Subcutaneous adipose tissue (tissue), 4 donors: Measurements from ENCODE around the gene PTDSS2. TPM values are rescaled to one million over a fixed set of nuclear protein-coding genes. Genes with fewer than 3 reads are reported as not detected.

Experiments
- CTCF ChIP-seq: fragments of 450-650 bp; IDR thresholded peaks from one replicate; pipeline ENCODE4 v1.5.1; 2016; ENCODE audit warnings: low read depth, mild to moderate bottlenecking, control low read depth, antibody characterized with exemption, moderate library complexity
- total RNA-seq, 4 donors: library from RNA; depleted of rRNA; stranded (reverse); fragments of >200 nt; gene quantifications; one replicate each; pipeline ENCODE4 v1.1.0, GENCODE V29; 2016

The PTDSS2 gene
- total RNA-seq, 4 donors from 2014 or later = 19.1 to 77.6 (median 26.2) TPM

DNA sequence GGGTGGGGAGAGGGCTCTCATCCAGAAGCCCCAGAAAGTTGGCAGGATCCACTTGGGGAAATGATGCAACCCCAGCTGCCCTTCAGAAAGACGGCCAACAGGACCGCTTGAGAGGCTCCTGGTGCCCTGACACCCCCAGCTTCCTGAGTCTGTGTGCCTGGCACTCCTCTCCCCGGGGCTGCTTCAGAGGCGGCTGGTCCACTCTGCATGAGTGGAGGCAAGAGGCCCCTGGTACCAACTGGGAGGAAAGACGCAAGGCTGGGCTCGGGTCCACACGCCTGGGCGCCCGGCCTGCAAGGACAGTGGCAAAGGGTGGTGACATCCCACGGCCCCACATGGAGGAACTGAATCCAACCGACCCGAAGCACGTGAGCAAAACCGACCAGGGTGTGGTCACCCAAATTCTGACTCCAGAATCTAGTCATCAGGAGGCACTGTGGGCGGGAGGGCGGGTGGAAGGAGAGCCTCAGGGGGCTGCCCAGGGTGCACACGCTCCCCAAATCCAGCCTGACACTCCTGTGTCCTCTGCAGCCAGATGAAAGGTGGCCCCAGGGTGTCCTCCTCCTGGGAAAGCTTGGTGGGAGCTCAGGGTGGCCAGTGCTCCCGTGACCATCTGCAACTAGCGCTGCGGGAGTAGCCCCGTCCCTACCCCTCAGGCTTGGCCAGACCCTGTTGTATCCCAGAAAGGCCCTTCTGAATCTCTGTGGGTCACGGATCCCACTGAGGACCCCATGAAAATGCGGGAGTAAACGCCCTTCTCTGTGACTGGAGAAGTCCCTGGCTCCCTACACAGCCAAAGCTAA is 53.3 kb downstream of the PTDSS2 start:
- TF ChIP-seq CTCF = no peak

DNA sequence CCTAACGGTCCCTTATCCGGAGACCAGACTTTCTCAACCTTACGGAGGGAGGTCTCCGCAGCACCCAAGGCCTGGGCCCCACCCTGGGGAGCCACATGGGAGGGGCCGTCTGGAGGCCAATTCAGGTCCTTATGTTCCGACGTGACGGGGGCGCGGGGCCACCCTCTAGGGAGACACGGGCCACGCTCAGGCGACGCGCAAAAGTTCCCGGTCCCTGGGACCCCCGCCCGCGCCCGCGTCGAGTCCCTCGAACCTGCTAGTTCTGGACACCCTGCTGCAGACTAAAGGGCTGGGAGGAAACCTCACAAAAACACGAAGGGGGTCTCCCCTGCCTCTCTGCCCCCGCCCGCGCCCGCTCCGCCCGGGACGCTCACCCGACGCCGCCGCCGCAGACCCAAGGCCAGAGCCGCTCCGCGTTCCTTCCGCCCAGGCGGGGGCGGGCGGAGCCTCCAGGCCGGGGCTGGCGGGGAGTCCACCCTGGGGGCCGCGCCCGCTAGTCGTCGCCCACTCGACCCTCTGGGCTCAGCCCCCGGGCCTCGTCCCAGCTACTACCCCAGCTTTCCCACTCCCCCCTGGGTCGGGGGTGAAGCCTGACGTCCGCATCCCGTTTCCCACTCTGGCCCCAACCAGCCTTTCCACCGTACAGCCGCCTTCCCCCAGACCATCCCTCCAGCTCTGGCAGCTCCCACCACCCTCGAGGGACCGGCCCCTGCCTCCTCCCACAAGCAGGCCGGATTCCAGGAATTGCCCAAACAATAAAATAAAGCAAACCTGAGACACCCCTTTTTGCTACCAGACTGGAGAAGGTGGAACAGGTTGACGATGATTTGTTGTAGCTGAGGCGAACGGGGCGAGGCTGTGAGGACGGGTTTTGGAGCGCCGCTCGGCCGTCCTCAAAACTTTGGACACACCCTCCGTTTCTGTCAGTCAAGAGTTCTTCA is 54.2 kb downstream of the PTDSS2 start:
- no peak for TF ChIP-seq CTCF

GRCh38 chr11:504994-505344 is 54.9 kb downstream of the PTDSS2 start:
- no peak for TF ChIP-seq CTCF

- TF ChIP-seq CTCF = no peak
Measured at GRCh38 chr11:506238-506994, 56.3 kb downstream of the PTDSS2 start.

DNA sequence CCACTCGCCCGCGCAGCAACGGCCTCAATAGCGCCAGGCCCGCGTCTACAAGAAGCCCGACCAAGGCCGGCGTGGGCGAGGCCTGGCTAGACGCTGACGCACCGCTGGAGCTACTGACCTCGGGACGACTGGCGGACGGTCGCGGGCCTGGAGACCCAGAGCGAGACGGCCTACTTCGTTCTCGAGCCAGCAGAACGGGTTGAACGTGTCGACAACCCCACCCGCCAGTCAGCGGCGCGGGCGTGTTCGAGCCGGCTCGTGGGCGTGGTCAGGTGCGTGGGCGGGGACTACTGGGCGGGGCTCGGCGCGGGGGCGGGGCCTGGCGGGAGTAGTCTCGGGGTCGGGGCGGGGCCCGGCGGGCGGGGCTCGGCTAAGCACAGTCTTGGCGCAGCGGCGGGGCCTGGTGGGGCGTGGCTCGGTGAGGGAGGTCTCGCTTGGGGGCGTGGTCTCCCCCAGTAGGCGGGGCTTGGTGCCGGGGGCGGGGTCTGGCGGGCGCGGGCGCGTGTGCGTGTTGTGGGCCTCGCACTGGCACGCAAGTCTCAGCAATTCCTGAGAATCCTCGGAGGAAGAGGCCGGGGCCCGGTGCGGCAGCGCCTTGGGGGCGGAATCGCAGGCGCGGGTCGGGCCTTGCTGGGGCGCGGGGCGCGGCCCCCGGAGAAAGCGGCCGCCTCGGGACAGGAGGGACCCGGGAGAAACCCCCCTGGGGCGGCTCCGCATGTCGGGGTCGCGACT is 57.1 kb downstream of the PTDSS2 start, which contains the start of gene RNH1:
Gene RNH1, minus strand, starts transcription at position 248 of the 732 bp plus-strand sequence. CDS start 5,080 bp downstream, outside the sequence.
- TF ChIP-seq CTCF = no peak

DNA sequence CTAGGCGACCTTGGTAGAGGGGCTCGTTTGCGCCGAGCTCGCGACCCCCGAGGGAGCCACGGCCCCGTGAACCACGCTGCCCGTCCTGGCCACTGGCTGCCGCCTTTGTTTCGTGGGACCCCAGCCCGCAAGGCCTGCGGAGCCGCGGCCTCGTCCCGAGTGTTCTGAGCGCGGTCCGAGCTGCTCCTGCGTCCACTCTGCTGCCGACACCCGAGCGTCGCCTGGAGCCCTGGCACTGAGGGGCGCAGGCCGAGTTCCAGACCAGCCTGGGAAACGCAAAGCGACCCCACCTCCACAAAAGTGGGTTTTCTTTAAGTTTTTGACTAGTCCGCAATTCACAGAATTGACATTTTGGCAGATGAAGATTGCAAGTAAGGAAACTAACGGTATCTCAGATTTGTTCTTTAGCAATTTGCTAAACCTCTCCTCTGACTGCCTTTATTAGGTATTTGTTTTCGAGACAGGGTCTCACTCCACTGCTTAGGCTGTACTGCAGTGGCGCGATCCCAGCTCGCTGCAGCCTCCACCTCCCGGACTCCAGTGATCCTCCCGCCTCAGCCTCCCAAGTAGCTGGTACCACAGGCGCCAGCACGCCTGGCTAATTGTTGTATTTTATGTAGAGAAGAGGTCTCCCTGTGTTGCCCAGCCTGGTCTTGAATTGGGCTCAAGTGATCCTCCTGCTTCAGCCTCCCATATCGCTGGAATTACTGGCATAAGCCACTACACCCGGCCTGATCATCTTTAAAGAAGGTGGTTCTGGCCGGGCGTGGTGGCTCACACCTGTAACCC is 57.8 kb downstream of the PTDSS2 start:
- no peak for TF ChIP-seq CTCF
